ENCODE measurements around the gene PPP1CA.
"Not testable (repeated sequence)": the region's sequence is repeated elsewhere in the genome, so short reads cannot be mapped to it uniquely, and the experiment has no call there.

Gene PPP1CA

DNA sequence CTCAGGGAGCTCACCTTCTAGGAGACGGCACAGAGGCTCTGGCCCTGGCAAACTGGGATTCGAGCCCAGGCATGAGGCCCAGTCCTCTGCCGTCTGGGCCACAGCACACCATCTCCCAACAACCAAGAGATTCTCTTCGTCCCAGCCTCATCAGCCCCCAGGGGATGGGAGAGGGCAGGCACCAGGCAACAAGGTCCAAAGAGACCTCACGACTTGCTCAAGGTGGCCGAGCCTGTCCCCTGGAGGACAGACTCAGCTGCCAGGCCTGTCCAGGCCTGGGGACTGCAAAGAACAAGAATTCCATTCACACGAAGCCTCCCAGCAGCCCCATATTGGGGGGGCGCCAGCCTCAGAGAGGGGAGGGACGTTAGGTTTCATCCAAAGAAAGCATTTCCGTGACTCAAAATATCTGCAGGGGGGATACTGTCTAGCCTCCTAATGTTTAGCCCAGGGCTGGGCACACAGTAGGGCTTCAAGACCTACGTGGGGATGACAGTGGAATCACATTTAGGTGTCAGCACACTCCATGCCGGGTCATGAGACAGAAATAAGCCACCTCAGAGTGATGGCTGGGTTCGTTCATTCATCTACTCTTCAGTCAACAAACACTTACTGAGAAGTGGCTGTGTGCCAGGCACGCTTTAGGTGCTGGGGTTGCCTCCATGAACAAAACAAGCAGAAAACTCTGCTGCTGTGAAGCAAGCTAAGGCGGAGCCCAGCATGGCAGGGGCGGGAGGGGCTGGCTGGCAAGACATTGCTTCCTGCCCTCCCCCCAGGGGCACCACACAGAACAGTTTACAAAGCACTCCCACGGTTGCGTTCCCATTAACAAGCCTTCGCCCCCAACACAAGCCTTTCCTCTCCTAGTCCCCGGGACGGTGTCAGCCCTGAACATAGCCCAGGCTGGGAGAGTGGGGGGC lies 15.0 kb upstream of the PPP1CA start:
- peak; percentile 81 for DNase-seq (ENCODE audit: low read depth)

DNA sequence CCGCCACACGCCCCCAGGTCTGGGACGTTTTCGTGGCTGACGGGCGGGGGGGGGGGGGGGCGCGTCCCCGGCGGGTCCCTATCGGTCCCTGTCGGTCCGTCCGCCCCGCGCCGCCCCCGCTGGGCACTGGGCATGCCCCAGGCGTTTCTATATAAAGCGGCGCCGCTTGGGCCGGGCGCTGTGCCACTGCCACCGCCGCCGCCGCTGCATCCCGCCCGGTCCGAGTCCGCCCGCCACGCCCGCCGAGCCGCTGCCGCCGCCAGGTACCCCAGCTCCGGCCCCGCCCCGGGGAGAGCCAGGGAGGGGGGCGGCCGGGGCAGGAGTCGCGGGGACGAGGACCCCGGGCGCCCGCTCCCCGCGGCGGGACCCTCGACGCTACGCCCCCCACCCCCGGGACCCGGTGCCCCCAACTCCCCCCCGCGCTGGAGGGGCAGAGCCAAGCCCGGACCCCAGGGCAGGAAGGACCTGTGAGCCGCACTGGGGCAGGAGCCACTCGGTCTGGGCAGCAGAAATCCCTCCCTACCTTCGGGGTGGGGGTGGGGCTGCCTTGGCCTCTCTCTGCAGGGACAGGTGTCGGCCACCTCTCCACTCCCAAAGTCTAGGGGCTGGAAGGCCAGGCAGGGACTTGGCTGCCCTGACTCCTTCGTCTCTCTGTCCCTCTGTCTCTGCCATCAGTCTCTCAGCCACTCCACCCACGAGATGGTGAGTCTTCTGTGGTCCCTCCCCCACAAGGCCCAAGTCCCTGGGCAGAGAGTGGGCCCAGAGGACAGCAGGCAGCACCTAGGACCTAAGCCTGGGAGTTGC lies 14.0 kb upstream of the PPP1CA start, which contains the start of gene CARNS1:
TSS of gene CARNS1 (plus strand) at position 178 of the 804 bp plus-strand sequence. CDS start at position 700, 522 bp downstream.
- no peak for DNase-seq (ENCODE audit: low read depth)

- DNase-seq (ENCODE audit: low read depth): no peak
Observed at GRCh38 chr11:67413266-67413849, 11.7 kb upstream of the PPP1CA start.

GRCh38 chr11:67412495-67413179 lies 11.0 kb upstream of the PPP1CA start:
- DNase-seq (ENCODE audit: low read depth): no peak

DNA sequence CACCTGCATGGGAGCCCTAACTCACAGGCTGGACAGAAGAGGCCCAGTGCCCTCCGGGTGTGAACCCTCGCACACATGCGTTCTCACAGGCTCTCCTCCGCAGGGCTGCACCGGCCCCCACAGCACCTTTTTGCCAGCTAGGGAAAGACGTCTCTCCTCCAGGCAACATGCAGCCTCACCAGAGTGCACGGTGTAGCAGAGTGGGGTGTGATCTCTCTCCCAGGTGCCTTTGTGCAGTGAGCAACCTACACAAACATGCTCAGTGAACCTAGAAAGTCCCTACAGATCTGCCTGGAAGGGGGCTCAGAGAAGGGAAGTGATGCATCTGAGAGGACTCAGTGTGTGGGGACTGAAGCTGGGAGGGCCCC lies 10.1 kb upstream of the PPP1CA start:
- DNase-seq (ENCODE audit: low read depth): no peak

DNA sequence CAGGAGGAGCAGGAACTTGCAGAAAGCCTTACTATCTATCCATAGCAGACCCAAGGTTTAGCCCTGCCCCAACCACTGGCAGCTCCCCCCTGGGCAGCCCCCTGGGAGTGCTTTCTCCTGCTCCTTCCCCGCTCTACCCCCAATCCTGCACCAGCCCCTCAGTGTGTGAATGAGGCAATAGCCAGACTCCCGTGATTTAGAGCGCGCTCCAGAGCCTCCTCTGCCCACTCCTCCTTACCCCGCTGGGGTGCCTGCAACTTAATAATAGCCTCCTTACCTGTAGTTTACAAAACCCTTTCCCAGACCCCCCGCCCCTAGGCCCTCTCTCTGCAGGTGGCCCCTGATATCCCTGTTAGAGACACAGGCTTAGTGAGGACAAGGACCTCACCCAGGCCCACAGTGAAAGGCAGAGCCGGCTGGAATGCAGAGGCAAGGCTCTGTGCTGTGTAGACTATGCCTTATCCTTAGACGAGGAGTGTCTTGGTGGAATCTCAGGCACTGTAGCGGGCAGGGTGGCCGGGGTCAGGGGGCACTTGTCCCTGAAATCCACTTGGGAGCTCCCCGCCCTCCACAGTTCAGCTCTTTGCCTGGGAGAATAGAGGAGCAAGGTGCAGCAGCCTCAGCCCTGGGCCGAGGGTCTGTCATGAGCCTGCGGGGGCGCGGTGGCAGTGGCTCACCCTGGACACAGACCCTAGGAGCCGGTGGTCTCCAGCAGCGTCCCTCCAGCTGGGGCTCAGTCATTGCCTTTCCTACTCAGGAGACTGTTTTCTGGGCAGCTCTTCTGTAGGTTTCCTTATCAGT lies 9.5 kb upstream of the PPP1CA start:
- no peak for DNase-seq (ENCODE audit: low read depth)

DNA sequence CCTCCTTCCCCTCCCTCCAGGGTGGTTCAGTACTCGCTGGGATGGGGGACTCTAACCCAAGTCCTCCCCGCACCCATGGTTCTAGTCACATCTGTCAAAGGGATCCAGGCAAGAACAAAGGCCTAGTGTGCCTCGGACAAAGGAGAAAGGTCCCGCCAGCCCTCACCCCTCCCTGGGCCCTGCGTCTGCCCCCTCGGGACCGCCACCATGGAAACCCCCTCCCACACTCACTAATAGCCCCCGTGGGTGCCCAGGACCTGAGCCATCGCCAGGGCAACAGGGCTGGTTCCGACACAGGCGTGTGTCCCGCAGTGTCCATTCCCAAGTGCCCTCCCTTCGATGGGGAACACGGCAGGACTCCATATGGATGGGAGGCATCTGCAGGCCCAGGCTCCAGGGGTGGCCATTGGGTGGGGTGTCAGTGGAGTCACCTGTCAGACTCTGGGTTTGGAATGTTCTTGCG lies 8.7 kb upstream of the PPP1CA start:
- no peak for DNase-seq (ENCODE audit: low read depth)

GRCh38 chr11:67409781-67410368 lies 8.2 kb upstream of the PPP1CA start:
- no peak for DNase-seq (ENCODE audit: low read depth)

- DNase-seq (ENCODE audit: low read depth): peak; percentile 70
Observed at GRCh38 chr11:67409261-67409666, 7.6 kb upstream of the PPP1CA start.

DNA sequence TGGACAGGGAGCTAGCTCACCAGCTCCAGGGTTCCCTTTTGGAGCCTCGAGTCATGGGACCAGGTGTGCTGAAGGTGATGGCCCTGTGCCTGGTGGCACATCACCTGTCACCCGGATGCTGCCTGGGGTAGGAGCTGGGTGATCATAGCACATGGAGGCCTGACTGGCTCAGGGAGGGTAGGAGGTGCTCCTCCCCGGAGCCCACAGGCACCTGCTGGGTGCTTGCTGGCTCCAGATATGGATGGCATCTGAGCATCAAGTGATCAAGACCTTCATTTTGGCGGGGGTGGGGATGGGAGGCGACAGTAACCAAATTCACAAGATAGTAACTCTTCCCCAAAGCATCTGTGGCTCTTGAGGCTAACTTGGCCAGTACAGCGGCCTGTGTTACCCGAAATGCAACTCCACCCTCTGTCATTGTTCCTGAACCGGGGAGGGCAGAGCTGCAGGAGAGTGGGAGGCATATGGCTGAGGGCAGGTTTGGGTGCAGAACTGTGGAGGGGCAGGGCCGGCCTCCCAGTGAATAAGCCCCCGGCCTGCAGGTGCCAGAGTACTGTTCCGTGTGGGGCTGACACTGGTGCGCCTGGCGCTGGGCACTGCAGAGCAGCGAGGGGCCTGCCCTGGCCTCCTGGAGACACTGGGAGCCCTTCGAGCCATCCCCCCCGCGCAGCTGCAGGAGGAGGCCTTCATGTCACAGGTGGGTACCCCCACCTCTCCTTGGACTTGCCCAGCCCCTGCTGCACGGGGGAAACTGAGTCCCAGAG lies 7.0 kb upstream of the PPP1CA start:
- no peak for DNase-seq (ENCODE audit: low read depth)

DNA sequence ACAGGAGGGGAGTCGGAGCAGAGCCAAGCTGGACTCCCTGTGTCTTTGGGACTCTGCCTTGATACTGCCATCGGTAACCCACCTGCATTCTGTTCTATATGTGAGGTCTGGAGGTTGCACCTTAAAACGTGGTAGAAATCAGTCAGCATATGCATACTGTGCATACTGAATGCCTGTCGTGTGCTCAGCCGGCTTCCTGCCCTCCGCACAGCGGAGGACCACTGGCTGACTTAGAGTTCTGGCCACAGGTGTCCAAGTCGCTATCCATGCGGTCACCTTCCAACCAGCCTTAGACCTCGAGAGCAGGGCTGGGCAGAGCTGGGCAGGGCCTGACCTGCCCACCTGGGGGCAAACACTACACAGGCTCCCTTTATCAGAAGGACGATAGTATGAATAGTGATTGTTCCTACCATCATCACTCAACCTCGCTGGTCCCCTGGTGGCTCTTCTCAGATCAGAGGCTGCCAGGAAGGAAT lies 6.1 kb upstream of the PPP1CA start:
- no peak for DNase-seq (ENCODE audit: low read depth)

- DNase-seq (ENCODE audit: low read depth): no peak
Observed at GRCh38 chr11:67406969-67407687, 5.5 kb upstream of the PPP1CA start.

DNA sequence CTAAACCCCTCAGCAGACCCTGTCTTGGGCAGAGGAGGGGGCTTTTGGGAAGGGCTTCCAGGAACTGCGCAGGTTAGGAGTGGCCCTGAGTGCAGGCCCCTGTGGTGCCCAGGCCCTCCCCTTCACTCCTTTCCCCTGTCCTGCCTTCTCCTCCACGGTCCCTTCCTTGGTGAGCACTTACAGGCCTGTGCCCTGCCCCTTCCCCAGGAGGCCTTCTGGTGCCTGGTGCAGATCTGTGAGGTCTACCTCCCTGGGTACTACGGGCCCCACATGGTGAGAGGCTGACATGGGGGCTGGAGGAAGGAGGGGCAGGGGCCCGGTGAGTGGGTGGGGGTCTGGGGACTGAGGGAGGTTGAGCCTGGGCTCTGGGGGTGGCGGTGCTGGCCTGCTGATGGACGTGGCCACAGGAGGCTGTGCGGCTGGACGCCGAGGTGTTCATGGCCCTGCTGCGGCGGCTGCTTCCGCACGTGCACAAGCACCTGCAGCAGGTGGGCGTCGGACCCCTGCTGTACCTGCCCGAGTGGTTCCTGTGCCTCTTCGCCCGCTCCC lies 4.8 kb upstream of the PPP1CA start:
- no peak for DNase-seq (ENCODE audit: low read depth)

GRCh38 chr11:67405688-67406339 lies 4.2 kb upstream of the PPP1CA start:
- no peak for DNase-seq (ENCODE audit: low read depth)

- DNase-seq (ENCODE audit: low read depth): no peak
Observed at GRCh38 chr11:67405196-67405567, 3.5 kb upstream of the PPP1CA start.

GRCh38 chr11:67404515-67405195 lies 3.0 kb upstream of the PPP1CA start:
- no peak for DNase-seq (ENCODE audit: low read depth)

GRCh38 chr11:67403085-67403484 lies 1.4 kb upstream of the PPP1CA start:
- not testable (repeated sequence) for DNase-seq (ENCODE audit: low read depth)

Measured in activated T-helper 1 cell treated with Interleukin-2 at 50 U/mL for 16 hours (primary cell).